Stimulated activated CD4-positive, alpha-beta T cell treated with anti-CD3 and anti-CD28 coated beads, TNF-alpha, amount 100 ng/mL, for 4 hours (primary cell): ENCODE results near the gene ZNF609.
"Not testable (repeated sequence)": the region's sequence is repeated elsewhere in the genome, so short reads cannot be mapped to it uniquely, and the experiment has no call there.

Source experiments
- DNase-seq, 3 experiments: peaks; one replicate each; pipeline ENCODE4 v3.0.0-alpha.2; 2020; ENCODE audit warnings: low read depth in 3 of 3

ZNF609 gene

DNA sequence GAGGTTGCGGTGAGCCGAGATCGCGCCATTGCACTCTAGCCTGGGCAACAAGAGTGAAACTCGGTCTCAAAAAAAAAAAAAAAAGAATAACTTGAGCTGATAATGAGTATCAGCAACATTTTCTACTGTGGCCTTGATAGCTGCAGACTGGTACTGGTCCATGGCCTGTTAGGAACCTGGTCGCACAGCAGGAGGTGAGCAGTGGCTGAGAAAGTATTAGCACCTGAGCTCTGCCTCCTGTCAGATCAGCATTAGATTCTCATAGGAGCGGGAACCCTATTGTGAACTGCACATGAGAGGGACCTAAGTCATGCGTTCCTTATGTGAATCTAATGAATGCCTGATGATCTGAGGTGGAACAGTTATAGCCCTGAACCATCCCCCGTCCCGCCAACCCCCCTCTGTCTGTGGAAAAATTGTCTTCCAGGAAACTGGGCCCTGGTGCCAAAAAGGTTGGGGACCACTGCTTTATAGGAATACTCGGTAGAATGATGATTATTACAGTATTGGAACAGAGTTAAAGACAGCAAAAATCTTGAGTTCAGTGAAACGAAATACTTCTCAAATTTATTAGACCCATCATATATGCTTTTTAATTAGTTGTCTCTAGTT, 126.0 kb downstream of the ZNF609 start:
- no peak for DNase-seq

DNA sequence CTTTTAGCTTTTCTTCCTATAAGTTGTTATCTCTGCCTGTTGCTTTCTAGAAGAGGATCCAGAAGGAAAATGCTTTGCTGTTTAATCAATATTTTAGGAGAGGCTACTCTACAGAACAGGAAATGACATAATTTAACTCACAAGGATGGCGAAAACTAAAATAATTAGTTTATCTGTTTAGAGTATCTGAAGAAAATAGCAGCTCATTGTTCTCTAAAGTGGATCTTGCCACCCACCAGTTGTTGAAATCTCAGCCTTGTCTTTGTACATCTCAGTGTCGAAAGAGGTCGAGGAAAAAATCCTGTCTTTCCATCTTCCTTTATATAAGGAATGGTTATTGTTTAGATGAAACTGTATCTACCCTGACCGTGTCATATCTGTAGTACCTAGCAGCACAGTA, 126.6 kb downstream of the ZNF609 start:
- DNase-seq: no peak

DNA sequence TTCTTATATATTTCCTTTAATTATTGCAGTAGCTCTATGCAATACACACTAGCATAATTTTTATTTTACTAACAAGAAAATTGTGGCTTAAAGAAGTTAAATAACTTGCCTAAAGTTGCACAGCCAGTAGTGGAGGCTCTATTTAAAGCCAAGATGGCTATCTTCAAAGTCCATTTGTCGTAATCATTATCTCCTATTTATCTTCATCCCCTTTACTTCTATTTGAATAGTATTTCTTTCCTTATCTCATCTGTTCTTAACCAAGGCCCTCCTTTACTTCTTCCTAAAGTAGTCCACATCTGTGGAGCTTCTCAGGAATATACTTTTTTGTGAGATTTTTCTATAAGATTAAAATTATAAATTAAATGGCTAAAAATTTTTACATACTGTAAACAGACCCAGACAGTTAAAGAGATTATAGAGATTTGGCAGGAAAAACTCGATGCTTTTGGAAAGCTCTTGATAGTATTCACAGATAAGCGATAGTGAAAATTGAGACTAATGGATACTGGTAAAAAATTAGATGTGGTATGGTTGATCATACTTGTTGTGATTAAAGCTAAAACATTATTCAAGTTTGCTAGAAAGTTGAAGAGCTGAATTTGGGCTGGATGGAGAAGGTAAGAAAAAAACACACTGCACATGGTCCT, 129.2 kb downstream of the ZNF609 start:
- DNase-seq: no peak

DNA sequence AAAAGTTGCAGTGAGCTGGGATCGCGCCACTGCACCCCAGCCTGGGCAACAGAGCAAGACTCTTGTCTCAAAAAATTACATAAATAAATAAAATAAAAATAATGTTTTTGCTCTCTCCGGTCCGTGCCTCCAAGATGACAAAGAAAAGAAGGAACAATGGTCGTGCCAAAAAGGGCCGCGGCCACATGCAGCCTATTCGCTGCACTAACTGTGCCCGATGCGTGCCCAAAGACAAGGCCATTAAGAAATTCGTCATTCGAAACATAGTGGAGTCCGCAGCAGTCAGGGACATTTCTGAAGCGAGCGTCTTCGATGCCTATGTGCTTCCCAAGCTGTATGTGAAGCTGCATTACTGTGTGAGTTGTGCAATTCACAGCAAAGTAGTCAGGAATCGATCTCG, 132.5 kb downstream of the ZNF609 start:
- DNase-seq: not testable (repeated sequence)

DNA sequence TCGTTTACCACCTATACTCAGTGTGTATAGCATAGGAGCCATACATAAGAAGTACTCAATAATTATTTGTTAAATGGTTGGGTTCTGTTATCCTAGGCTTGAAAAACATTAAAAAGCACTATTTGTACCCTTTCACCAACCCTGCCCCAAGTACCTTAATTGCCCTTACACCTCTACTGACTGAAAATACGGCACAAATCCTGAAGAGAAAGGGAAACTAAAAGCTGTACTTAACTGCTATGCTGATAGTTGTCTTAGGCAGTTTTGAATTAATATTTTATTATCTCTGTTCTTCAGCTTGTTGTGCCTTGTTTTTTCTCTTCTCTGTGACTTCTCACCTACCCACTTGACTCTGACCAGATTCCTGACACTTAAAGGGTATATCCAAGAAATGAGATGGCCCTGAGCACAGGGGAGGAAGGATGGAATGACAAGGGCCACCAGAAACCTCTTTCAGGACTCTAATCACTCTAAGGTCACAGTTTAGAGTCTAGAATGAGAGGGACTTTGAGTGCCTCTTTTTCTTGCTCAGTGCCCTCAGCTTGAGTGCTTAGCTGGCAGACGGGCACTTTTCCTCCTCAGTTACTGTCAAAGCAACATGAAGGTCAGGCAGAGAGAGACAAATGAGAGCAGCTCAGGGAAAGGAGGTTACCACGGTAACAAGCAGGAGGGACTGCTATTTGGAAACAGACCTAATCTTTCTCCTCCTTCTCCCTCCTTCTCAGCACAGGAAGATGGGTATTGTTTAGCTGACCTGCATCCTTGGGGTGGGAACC, 136.5 kb downstream of the ZNF609 start:
- DNase-seq: no peak

DNA sequence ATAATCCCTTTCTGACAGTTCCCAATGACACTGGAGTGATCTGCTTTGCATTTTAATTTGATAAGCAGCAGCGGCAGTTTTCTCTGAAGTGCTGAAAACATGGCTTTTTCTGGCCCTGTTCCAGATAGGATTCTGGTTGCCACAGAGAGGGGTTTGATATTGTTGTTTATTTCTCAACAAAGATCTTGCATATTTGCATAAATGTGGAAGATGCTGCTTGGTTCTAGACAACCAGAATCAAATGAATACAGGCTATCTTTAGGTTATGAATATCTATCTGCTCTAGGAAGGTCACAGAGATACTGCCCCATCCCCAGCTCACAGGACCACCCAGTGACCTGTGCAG, 137.1 kb downstream of the ZNF609 start:
- DNase-seq: no peak

DNA sequence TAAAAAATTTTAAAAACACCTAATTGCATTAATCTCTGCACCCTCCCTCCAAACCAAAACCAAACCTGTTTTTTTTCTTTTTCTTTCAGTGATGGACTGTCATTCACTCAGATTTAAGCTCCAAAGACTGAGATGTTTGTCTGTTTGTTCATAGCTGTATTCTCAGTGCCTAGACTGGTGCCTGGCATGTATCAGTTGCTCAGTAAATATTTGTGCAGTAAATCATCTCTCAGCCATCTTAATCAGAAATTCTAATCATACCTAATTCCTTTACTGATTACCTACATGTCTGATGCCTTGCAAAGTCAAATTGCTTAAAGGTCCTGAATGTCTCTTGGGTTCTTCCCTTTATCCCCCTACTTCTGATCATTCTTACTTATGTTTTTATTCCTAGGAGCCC, 138.8 kb downstream of the ZNF609 start:
- no peak for DNase-seq

DNA sequence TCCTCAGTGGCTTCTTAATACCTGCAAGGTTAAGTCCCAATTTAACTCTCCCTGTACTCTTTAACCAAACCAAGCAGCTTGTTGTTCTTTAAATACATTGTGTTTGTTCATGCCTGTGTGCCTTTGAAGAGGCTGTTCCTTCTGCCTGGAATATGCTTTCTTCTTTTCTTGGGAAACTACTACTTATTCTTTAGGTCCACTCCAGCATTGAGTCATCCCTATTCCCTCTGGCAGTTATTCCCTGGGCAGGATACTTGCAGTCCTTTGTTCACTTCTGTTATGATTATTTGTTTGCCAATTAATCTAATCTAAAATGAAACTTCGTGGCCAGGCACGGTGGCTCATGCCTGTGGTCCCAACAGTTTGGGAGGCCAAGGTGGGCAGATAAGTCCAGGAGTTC, 139.3 kb downstream of the ZNF609 start:
- DNase-seq: no peak

DNA sequence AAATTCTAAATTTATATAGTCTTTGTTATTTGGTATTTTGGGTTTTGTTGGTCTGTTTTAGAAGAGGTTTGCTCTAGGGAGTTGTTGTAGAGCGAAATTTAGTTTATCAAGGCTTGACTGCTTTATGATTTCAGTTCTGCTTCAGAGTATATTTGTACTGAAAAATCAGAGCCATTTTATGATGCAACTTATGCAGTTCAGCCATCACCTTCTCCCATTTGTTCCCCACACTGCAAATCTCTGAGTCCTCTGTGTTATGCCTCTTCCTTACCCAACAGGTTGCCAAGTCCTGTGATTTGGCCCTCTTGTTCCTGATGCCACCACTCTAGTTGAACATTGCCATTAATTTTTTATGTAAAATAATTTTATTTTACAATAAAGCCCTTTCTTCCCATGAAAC, 140.4 kb downstream of the ZNF609 start:
- no peak for DNase-seq

DNA sequence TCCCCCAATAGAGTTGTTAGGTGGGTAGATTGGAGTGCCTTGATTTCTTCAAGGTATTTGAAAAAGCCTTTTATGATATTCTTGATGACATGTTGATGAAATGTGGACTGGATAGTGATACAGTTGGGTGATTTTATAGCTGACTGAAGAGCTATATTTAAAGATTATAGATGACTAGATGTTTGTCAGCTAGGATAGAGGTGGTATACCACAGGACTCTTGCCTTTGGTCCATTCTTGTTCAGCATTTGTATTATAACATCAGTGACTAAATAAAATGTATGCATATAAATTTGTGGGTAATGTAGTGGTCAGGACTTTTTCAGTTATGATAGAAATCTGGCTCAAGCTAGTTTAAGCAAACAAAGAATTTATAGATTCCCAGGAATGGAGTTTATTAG, 143.9 kb downstream of the ZNF609 start:
- DNase-seq: no peak

DNA sequence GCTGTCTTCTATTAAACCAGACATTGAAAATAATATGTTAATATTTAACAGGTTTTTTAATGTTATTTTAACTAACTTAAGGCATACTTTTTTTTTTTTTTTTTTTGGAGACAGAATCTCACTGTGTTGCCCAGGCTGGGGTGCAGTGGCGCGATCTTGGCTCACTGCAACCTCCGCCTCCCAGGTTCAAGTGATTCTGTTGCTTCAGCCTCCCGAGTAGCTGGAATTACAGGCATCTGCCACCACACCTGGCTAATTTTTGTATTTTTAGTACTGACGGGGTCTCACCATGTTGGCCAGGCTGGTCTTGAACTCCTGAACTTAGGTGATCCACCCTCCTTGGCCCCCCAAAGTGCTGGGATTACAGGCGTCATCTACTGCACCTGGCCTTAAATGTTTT, 147.0 kb downstream of the ZNF609 start:
- not testable (repeated sequence) for DNase-seq

DNA sequence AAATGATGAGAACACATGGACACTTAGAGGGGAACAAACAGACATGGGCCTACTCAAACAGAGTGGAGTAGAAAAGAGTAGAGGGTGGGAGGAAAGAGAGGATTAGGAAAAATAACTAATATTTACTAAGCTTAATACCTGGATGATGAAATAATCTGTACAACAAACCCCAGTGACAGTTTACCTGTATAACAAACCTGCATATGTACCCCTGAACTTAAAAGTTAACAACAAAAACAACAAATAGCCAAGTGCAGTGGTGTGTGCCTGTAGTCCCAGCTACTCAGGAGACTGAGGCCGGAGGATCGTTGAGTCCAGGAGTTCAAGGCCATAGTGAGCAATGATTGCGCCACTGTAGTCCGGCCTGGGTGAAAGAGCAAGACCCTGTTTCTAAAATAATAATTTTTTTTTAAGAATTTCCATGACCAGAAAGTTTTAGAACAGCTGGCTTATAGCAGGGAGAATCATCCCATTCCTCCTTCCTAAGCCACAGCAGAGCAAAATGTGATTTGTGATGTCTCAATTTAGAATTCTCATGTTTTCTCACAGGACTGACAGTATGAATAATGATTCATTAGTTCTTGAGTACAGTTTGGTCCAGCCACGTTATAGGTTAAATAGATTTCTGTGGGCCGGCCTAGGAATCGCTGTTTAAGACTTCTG, 150.0 kb downstream of the ZNF609 start:
- DNase-seq: no peak

DNA sequence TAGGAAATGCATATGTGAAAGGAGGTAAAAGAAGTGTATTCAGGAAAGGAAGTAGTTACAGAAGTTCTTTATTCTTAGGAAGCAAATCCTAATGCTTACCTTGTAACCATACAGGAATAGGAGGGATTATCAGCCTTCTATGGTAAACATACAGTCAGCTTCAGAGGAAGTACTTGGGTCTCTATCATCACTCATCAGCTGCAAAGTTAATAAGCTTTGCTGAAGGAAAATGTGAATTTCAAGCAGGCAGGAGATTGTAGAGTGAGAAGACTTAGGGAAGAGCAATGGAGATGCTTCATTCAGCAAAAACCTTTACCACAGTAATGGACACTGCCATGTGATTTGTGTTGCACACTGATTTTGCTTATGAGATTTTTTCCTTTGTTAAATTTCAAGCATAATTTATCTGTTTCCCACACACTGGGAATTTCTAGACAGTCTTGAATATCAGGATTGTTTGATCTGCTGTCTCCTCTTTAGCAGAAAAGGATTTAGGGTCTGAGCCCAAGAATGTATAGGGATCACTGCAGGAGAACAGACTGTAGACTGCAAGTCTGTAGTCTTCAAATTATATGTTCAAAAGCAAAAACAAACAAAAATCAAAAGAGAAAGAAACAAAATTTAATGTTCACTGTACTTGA, 150.8 kb downstream of the ZNF609 start:
- DNase-seq: no peak

DNA sequence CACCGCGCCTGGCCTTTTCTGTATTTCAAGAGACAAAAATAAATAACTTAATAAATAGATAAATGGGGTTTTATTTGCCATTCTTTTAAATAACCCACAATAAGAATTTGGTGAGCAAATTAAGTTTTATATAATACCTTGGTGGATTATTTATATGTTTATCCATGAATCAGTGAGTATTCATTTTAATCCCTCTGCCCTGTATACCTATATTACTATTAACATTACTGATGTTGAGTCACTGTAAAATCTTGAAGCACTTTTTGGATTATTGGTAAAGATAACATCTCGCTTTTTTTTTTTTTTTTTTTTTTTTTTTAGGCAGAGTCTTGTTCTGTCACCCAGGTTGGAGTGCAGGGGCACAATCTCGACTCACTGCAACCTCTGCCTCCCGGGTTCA, 154.1 kb downstream of the ZNF609 start:
- no peak for DNase-seq

DNA sequence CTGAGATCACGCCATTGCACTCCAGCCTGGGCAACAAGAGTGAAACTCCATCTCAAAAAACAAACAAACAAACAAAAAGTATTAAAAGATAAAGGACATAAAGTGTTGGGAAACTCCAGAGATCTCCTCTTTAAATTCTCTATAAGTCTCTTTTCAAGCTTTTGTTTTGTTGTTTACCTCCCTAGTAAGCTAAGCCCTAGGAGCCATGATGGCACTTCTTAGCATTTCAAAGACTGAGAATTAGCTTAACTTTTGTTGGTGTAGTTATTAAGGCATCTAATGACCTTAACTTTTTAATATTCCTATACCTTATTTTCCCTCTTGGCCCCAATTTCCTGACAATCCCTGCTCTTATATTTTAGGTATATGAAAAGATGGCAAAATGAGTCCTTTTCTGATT, 157.3 kb downstream of the ZNF609 start:
- DNase-seq: no peak

DNA sequence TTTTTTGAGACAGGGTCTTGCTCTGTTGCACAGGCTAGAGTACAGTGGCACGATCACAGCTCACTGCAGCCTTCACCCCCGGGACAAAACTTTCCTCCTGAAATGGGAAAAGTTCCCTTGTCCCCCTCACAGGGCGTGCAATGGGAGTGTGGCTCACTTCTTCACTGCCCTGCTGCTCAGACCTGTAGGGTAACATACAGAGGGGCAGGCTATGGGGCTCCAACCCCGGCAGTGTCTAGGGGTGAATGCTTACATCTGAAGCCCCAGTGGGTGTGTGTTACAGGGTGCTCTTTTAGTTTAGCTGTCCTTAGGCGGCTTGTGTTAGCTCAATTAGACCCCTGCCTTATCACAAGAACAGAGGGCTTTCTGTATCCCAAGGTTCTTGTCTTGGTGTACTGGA, 157.8 kb downstream of the ZNF609 start:
- DNase-seq: no peak

DNA sequence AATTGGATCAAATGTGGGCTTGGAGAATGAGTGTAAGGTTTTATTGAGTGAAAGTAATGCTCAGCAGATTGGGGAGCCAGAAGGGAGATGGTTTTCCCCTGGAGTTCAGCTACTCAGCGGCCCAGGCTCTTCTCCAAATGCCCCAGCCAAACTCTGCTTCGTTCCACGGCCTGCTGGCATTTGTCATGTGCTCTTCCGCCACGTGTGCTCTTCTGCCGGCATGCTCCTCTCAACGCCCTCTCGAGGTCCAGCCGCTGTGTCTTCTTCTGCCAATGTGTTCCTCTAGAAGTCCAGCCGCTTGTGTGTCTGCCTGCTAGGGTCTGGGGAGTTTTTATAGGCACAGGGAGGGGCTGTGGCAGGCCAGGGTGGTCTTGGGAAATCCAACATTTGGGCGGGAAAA, 158.2 kb downstream of the ZNF609 start:
- no peak for DNase-seq

DNA sequence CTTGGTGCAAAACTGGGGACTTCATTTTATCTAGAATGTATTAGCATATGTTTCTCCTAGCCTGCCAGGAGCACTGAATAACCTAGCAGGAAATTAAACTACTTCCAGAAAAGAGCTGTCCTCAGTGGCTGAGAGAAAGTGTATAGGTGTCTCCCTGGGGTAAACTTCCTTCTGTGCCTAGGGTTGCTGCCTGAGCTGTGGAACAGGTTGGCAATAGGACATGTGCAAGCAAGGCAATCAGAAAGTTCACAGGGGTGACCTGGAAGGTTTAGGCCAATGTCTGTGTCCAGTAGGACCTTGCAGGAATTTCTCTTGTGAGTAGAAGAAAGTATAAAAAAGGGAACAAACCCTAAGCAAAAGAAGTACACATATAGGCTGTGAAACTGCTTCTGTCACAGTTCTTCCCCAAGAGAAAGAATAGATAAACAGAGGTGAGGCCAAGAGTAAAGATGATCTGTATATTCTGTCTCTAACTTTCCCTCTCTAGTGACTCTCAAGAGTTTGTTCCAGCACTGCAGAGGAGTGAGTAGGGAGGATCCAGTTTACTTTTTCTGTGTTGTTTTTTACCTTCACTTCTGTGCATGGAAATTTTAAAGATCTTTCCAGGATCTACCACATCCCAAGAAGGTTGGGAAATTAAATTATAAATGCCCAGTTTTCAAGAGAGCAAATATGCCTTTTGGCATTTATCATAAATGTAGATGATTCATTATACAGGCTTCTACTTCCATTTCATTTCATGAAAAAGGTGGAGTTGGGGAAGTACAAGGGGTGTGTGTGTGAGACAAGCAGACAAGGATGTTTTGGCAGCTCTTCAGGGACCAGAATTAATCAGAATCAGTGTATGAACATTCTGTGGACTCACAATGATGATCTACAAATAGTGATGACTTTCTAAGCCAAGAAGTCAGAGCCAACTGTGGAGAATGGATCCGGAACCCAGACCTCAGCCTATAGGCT, 159.8 kb downstream of the ZNF609 start:
- DNase-seq: no peak

DNA sequence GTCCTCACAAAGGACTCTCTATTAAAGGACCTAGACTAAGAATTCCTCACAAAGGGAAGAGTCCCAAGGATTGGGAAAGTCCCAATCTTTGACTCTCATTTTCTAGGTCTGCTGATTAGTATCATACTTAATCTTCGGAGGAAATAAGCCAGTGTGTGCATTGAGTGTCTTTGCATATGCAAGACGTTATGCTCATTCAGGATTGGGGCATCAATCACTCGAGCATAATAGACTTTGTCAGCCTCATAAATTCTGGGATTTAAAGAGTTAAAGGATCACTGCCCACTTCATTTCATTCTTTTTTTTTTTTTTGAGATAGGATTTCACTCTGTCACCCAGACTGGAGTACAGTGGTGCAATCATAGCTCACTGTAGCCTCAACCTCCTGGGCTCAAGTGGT, 160.7 kb downstream of the ZNF609 start:
- no peak for DNase-seq

DNA sequence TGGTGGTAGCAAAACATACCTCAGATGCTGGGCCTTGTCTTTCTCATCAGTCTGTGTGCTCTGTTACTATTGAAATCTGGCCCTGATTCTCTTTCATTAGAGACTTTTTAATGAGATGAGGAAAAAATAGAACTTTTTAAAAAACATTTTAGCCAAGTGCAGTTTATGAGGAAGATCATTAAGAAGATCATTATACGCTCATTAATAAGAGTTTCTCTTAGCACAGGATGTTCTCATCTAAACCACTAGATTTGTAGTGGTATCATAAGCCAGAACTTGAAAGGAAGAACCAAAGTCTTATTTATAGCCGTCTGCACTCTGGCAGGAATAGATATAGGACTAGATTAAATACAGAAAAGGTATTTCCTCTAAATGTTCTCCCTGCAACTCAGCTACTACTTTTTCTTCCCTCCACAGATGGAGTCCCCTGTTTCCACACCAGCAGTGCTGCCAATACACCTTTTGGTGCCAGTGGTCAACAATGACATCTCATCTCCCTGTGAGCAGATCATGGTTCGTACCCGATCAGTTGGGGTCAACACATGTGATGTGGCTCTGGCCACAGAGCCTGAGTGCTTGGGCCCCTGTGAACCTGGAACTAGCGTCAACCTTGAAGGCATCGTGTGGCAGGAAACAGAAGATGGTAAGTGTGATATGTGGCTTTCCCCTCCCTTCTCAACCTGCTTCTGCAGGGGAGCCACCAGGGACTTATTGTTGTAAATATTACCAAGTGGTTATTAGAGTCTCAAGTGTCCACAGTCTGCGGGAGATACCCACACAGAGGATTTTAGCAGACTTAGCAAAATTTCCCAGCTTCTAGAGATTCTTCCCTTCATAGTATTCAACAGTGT, 162.3 kb downstream of the ZNF609 start:
- DNase-seq: peak in 1 of 3 experiments; percentile 13
